ENCODE measurements around the gene CEMIP2.

DNA sequence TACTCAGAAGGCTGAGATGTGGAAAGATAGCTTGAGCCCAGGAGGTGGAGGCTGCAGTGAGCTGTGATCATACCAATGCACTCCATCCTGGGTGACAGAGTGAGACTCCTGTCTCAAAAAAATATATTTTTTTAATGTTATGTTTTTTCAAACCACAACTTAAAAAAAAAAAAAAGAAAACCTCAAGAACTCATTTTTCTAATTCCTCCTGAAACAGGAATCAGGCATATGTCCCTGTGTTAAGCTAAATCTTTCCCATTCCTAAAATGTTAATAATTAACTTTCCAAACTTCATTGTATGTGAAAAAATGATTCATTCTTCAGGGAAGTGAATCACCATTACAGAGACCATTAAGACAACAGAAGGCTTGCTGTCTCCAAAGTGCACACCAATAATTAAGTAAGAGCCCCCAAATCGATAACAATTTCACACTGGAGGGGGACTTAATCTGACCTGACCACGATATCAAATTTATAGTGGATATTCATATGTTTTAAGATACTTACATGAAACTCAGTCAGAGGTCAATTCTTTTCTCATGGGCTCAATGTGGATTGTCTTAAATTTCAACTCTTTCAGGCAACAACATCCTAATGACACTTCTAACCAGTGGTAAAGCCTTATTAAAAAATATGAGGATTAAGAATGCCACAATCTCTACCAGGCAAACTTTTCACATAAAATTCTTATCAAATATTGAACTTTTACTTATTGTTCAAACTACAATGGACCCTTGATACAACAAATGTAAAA lies 5.2 kb downstream of the CEMIP2 start:
- TF ChIP-seq CTCF (IDR thresholded peaks at IDR 0.05) (no peak), POLR2AphosphoS5 (IDR thresholded peaks at IDR 0.05; ENCODE audit: low read depth, low read length) (no peak), SIN3A (IDR thresholded peaks at IDR 0.05; ENCODE audit: borderline replicate concordance, insufficient read depth, low read depth, low read length) (no peak), TCF7L2 (IDR thresholded peaks at IDR 0.05; ENCODE audit: low read depth, low read length) (no peak)

All from Panc1 (cell line).